GM12872 (cell line): Measurements from ENCODE around the gene OPRL1.

Experiments
- TF ChIP-seq, protein P1 (sequence below): IDR thresholded peaks from 3 replicates; pipeline ENCODE4 v1.5.1; 2011; ENCODE audit warnings: low read depth, mild to moderate bottlenecking, low read length, moderate library complexity; ENCODE audit not compliant: insufficient read depth

The OPRL1 gene

DNA sequence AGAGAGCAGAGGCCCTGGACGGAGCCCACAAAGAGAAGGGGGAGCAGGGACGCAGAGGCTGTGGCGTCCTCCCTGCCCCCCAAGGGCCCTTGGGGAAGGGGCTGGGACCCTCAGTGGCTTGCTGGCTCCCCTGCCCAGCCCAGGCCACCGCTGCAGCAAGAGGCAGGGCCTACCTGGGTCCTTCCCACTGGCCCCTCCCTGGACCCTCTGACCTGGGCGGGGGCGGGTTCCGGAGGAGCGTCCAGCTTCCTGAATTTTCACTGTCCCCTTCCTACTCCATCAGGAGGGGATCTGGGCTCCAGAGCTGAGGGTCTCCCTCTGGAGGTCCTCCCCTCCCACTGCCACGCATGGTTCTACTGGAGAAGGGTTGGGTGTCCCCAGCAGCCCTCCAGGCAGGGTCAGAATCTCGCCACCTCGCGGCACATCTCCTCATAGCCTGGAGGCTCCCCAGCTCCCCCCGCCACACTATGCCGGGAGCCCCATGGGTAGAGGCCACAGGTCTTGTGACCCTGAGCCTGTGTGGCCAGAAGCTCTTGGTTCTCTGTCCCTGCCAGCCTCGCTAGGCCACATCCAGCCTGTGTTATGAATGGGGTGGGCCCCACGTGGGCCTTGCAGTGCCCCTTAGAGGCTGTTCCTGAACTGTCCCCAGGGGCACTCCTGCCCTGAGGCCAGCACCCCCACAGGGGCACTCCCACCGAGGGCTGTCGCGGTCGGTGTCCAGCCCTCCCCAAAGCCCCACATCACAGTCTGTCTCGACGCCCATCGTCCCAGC is 29.4 kb upstream of the OPRL1 start:
- TF ChIP-seq, protein P1, sequence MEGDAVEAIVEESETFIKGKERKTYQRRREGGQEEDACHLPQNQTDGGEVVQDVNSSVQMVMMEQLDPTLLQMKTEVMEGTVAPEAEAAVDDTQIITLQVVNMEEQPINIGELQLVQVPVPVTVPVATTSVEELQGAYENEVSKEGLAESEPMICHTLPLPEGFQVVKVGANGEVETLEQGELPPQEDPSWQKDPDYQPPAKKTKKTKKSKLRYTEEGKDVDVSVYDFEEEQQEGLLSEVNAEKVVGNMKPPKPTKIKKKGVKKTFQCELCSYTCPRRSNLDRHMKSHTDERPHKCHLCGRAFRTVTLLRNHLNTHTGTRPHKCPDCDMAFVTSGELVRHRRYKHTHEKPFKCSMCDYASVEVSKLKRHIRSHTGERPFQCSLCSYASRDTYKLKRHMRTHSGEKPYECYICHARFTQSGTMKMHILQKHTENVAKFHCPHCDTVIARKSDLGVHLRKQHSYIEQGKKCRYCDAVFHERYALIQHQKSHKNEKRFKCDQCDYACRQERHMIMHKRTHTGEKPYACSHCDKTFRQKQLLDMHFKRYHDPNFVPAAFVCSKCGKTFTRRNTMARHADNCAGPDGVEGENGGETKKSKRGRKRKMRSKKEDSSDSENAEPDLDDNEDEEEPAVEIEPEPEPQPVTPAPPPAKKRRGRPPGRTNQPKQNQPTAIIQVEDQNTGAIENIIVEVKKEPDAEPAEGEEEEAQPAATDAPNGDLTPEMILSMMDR: no peak

- TF ChIP-seq, protein P1: no peak
These were observed 28.8 kb upstream of the OPRL1 start for GRCh38 chr20:64051033-64051452.

- TF ChIP-seq, protein P1: no peak
These were observed 28.1 kb upstream of the OPRL1 start for GRCh38 chr20:64051561-64052325.

DNA sequence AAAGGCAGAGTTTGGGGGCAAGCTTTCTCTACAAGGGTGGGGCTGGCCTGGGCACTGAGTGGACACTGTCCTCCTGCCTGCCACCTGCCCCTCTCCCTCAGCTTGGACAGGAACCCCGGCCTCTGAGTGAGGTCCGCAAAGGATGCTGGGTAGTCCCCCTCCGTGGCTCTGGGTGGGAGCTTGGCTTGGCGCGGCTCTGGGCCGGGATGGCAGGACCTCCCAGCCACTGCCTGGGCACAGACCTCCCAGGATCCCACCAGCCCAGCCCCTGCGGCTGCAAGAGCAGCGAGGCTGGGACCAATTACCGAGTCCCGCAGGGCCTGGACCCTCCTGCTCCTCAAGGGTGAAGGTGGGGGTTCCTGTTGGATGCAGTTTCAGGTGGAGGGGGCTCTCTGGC is 27.6 kb upstream of the OPRL1 start:
- TF ChIP-seq, protein P1: no peak

DNA sequence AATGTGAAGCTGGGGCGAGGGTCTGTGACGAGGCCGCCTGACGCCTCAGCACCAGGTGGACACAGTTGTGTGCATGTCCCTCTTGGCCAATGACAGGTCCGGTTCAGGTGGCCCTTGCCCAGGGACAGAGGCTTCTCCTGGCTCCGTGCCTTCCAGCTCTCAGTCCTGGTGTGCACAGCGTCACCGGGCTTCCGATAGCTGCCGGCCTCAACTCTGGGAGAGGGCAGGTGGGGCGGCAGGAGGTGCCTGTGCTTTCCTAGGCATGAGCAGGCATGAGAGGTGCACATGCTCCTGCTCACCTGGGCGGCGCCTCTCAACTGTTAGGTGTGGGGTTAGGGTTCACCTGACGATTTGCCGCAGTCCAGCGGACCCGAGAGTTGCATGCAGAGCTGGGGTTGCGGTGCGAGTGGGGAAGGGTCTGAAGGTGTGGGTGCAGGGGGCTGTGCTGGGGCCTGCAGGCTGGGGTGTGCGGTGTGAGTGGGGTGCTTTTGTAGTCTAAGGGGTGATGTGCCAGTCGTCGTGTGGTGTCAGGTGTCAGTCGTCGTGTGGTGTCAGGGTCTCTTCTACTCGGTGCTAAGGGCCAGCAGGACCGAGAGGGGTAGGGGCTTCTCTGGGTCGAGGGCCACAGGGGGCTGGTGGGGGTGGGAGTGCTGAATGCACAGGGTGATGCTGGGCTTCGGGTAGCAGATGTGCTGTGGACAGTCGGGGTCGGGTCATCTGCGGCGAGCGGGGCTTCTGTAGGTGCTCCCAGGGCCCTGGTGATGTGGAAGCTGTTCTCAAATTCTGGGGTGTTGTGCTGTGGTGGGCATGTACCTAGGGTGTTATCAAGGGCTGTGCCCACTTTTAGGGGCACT is 26.7 kb upstream of the OPRL1 start:
- TF ChIP-seq, protein P1: no peak

GRCh38 chr20:64053841-64054661 is 25.8 kb upstream of the OPRL1 start:
- TF ChIP-seq, protein P1: peak; percentile 58
